ENCODE results near the gene F13B.

GRCh38 chr1:197066719-197067456 lies at the start of gene F13B:
- TF ChIP-seq EZH2 (IDR thresholded peaks at IDR 0.05; ENCODE audit: borderline replicate concordance, low read depth, low read length, severe bottlenecking), result no peak
- no peak for TF ChIP-seq CTCF (IDR thresholded peaks at IDR 0.05; ENCODE audit: extremely low read depth in 1 of 2, insufficient read depth in 1 of 2, low read depth in 1 of 2, low read length in 2 of 2)
- TF ChIP-seq JUN (IDR thresholded peaks at IDR 0.05; ENCODE audit: borderline replicate concordance, insufficient read depth, insufficient read length, low read depth), result no peak
- TF ChIP-seq POLR2AphosphoS5 (IDR thresholded peaks at IDR 0.05; ENCODE audit: insufficient read depth, low read depth, low read length), result no peak
